Fibroblast of skin of left biceps (primary cell): ENCODE data around the gene WSCD1.

ENCODE experiments used
- DNase-seq, 2 experiments: peaks; one replicate each; pipeline ENCODE4 v3.0.0-alpha.2; 2013; ENCODE audit warnings: low read depth in 2 of 2

The WSCD1 gene

GRCh38 chr17:6059406-6059805 lies 10.8 kb upstream of the WSCD1 start:
- DNase-seq, result no peak

GRCh38 chr17:6061290-6061689 lies 8.9 kb upstream of the WSCD1 start:
- DNase-seq, result no peak

- no peak for DNase-seq
These were observed 5.3 kb upstream of the WSCD1 start for GRCh38 chr17:6064868-6065267.

GRCh38 chr17:6065351-6065750 lies 4.8 kb upstream of the WSCD1 start:
- no peak for DNase-seq

GRCh38 chr17:6066183-6066948 lies 3.8 kb upstream of the WSCD1 start:
- DNase-seq, result no peak

GRCh38 chr17:6067060-6067459 lies 3.1 kb upstream of the WSCD1 start:
- no peak for DNase-seq

- no peak for DNase-seq
These were observed 292 bp downstream of the WSCD1 start for GRCh38 chr17:6070430-6070912.

- no peak for DNase-seq
These were observed 833 bp downstream of the WSCD1 start for GRCh38 chr17:6070913-6071511.

GRCh38 chr17:6071528-6072065 lies 1.4 kb downstream of the WSCD1 start:
- DNase-seq, result no peak

- DNase-seq, result no peak
These were observed 2.0 kb downstream of the WSCD1 start for GRCh38 chr17:6072157-6072556.

GRCh38 chr17:6072611-6073010 lies 2.4 kb downstream of the WSCD1 start:
- no peak for DNase-seq

GRCh38 chr17:6073620-6074019 lies 3.4 kb downstream of the WSCD1 start:
- no peak for DNase-seq

- no peak for DNase-seq
These were observed 4.9 kb downstream of the WSCD1 start for GRCh38 chr17:6075050-6075449.

- DNase-seq, result no peak
These were observed 5.7 kb downstream of the WSCD1 start for GRCh38 chr17:6075845-6076244.

GRCh38 chr17:6077752-6078151 lies 7.6 kb downstream of the WSCD1 start:
- no peak for DNase-seq

- no peak for DNase-seq
These were observed 8.3 kb downstream of the WSCD1 start for GRCh38 chr17:6078458-6078871.

- no peak for DNase-seq
These were observed 9.1 kb downstream of the WSCD1 start for GRCh38 chr17:6079155-6079888.

- no peak for DNase-seq
These were observed 9.8 kb downstream of the WSCD1 start for GRCh38 chr17:6079960-6080359.

GRCh38 chr17:6080711-6081430 lies 10.7 kb downstream of the WSCD1 start:
- DNase-seq, result no peak

- no peak for DNase-seq
These were observed 12.2 kb downstream of the WSCD1 start for GRCh38 chr17:6082335-6082734.

GRCh38 chr17:6084311-6085161 lies 14.4 kb downstream of the WSCD1 start:
- DNase-seq, result no peak
